Heart left ventricle (tissue), 16 donors: Measurements from ENCODE around the gene APP. TPM values are rescaled to one million over a fixed set of nuclear protein-coding genes. Genes with fewer than 3 reads are reported as not detected.
A peak's percentile ranks its signal among the peaks of the same experiment; 100 is the strongest.

Source experiments
- ATAC-seq, 4 donors: fragments of 200-7000 bp; cut with Tn5 transposase; one replicate each; pipeline ENCODE4 v1.9.1; 2020 to 2022; ENCODE audit warnings: moderate library complexity in 4 of 4, mild to moderate bottlenecking in 3 of 4, moderate number of reproducible peaks in 1 of 4
- DNase-seq, 5 donors: peaks; one replicate each; pipeline ENCODE4 v3.0.0-alpha.2; 2020
- H3K27ac ChIP-seq, 12 donors: fragments of 200-600 bp; sonication (generic) in 4 of 12; one replicate each; pipeline versions ENCODE4 v1.5.0 to v1.8.0; 2016 to 2022; ENCODE audit warnings: mild to moderate bottlenecking in 2 of 12
- H3K27me3 ChIP-seq, 9 donors: fragments of 200-600 bp; sonication (generic) in 2 of 9; one replicate each; pipeline versions ENCODE4 v1.5.1 to v1.8.0; 2016 to 2022; ENCODE audit warnings: mild to moderate bottlenecking in 3 of 9
- H3K36me3 ChIP-seq, 9 donors: fragments of 200-600 bp; sonication (generic) in 2 of 9; one replicate each; pipeline versions ENCODE4 v1.5.0 to v1.8.0; 2018 to 2022; ENCODE audit warnings: mild to moderate bottlenecking in 2 of 9
- H3K4me1 ChIP-seq, 12 donors: fragments of 200-600 bp; sonication (generic) in 4 of 12; one replicate each; pipeline versions ENCODE4 v1.5.0 to v1.8.0; 2016 to 2022; ENCODE audit warnings: mild to moderate bottlenecking in 3 of 12
- H3K4me3 ChIP-seq, 12 donors: fragments of 200-600 bp; sonication (generic) in 4 of 12; one replicate each; pipeline versions ENCODE4 v1.5.0 to v1.8.0; 2017 to 2022; ENCODE audit warnings: mild to moderate bottlenecking in 9 of 12, moderate library complexity in 4 of 12
- H3K9me3 ChIP-seq, 12 donors: fragments of 200-600 bp; sonication (generic) in 4 of 12; one replicate each; pipeline versions ENCODE4 v1.5.0 to v1.8.0; 2016 to 2022; ENCODE audit warnings: mild to moderate bottlenecking in 1 of 12
- POLR2A ChIP-seq, 2 donors: fragments of 450-650 bp; IDR thresholded peaks; one replicate each; pipeline ENCODE4 v1.6.1; 2017; ENCODE audit warnings: antibody characterized with exemption in 2 of 2, mild to moderate bottlenecking in 2 of 2, moderate library complexity in 2 of 2
- WGBS, 4 donors: extraction: QIAGEN DNeasy Blood & Tissue Kit in 2 of 4; methylation state at CpG; one replicate each; pipeline versions ENCODE4 v1.1.5 to v1.1.7; 2013 to 2018; 5-methylcytosine and 5-hydroxymethylcytosine counted together
- intact Hi-C, 10 donors: fragments of 100-400 bp; cut with DNase I; formaldehyde crosslinking; loops; one replicate each; pipeline versions ENCODE4 v1.11.1 to v1.14.2; 2022
- polyA plus RNA-seq, 2 donors: library from polyadenylated mRNA; stranded (reverse); fragments of 200-250 nt; gene quantifications; one replicate each; pipeline ENCODE4 v1.2.3, GENCODE V29; 2013
- total RNA-seq, 9 donors: library from RNA; depleted of rRNA in 2 of 9; stranded (reverse); fragments of >200 nt in 2 of 9; fragmentation: NEBNext Ultra II Directional in 3 of 9; extraction: Animal tissue kit (Norgen Biotek cat#: 25700) in 3 of 9; gene quantifications; one replicate each; pipeline versions ENCODE4 v1.1.0 to v1.2.4, GENCODE V29; 2016 to 2023
- TF ChIP-seq, protein P1 (sequence below), 12 donors: fragments of 200-600 bp; sonication (generic) in 4 of 12; IDR thresholded peaks; one replicate each; pipeline versions ENCODE4 v1.5.0 to v1.8.0; 2018 to 2022; ENCODE audit warnings: antibody characterized with exemption in 12 of 12, mild to moderate bottlenecking in 5 of 12
- donor health status: ischemic (EF 13 %, LVEDD 7.1; RV severe dilation, severe dysfunction).
- donor health status: healthy with polysubstance abuse.
- donor health status: DM: no; HTN: yes; CAD: no.
- donor health status: DM: no; HTN: no; CAD: no.
- donor health status: ischemic (EF 25% LVEDD 6.9; RV normal size, moderate dysfunction).
- donor health status: ischemic (EF 25% LVEDD 5.7; RV mildly dilated, moderate dysfunction).
- donor health status: healthy.
- donor health status: DM: yes; HTN: yes; CAD: no.
- donor health status: ischemic (EF 35%, LVEDD 5.7; RV mildly dilated, moderate dysfunction).
- donor health status: nonischemic (EF 11% LVEDD 7.7; RV severe dilation, severe dysfunction).
- donor health status: DM: yes; HTN: yes; CAD: no.
- donor health status: PGD.
- donor health status: ischemic (EF 29% LVEDD 5.4; RV normal size, mild dysfunction).
- donor health status: nonischemic (EF 23%, LVEDD 6.1; RV moderate dilation, normal function).

The APP gene
- total and polyA plus RNA-seq, 11 donors: 103 to 467 (median 373) TPM

GRCh38 chr21:26060335-26061115, 110.0 kb downstream of the APP start:
- peaks cover 0 to 41% (median 12%) of the 10 kb centered on the region in 12 donors for H3K4me1 ChIP-seq
- H3K27me3 ChIP-seq: no peaks in the 10 kb centered on the region
- no peak for DNase-seq
- ATAC-seq: peak in 3 of 4 donors; percentile 23 to 31 (median 29)
- 58 to 63% (median 61%) methylated on average over 7 of the region's 7 CpGs for WGBS, 4 donors
- intact Hi-C loops: loop anchor here in 2 of 10 donors (5.0 to 10.0 kb wide), 2 partner anchors 104 to 107 kb away; no protein-coding TSS in a partner anchor
- H3K36me3 ChIP-seq: no peaks in the 10 kb centered on the region
- no peaks in the 10 kb centered on the region for H3K9me3 ChIP-seq
- no peak overlapping the region for H3K4me3 ChIP-seq
- TF ChIP-seq POLR2A (IDR thresholded peaks at IDR 0.05): no peak
- TF ChIP-seq, protein P1, sequence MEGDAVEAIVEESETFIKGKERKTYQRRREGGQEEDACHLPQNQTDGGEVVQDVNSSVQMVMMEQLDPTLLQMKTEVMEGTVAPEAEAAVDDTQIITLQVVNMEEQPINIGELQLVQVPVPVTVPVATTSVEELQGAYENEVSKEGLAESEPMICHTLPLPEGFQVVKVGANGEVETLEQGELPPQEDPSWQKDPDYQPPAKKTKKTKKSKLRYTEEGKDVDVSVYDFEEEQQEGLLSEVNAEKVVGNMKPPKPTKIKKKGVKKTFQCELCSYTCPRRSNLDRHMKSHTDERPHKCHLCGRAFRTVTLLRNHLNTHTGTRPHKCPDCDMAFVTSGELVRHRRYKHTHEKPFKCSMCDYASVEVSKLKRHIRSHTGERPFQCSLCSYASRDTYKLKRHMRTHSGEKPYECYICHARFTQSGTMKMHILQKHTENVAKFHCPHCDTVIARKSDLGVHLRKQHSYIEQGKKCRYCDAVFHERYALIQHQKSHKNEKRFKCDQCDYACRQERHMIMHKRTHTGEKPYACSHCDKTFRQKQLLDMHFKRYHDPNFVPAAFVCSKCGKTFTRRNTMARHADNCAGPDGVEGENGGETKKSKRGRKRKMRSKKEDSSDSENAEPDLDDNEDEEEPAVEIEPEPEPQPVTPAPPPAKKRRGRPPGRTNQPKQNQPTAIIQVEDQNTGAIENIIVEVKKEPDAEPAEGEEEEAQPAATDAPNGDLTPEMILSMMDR (IDR thresholded peaks at IDR 0.05): no peak
- peak overlapping the region in 11 of 12 donors; percentile 6 to 54 (median 34) for H3K27ac ChIP-seq

- 93 to 95% (median 94%) methylated on average over 6 of the region's 6 CpGs for WGBS, 4 donors
- TF ChIP-seq POLR2A (IDR thresholded peaks at IDR 0.05): no peak
- TF ChIP-seq, protein P1 (IDR thresholded peaks at IDR 0.05): no peak
- no peaks in the 10 kb centered on the region for H3K27me3 ChIP-seq
- H3K4me1 ChIP-seq: peaks cover 0 to 41% (median 15%) of the 10 kb centered on the region in 12 donors
- ATAC-seq (no peak), DNase-seq (no peak)
- H3K27ac ChIP-seq: no peak overlapping the region
- intact Hi-C loops: no loop called here
- no peaks in the 10 kb centered on the region for H3K9me3 ChIP-seq
- H3K4me3 ChIP-seq: no peak overlapping the region
- peaks cover 0 to 5% (median 0%) of the 10 kb centered on the region in 9 donors for H3K36me3 ChIP-seq
These were observed 112.9 kb downstream of the APP start for GRCh38 chr21:26057477-26058170.

DNA sequence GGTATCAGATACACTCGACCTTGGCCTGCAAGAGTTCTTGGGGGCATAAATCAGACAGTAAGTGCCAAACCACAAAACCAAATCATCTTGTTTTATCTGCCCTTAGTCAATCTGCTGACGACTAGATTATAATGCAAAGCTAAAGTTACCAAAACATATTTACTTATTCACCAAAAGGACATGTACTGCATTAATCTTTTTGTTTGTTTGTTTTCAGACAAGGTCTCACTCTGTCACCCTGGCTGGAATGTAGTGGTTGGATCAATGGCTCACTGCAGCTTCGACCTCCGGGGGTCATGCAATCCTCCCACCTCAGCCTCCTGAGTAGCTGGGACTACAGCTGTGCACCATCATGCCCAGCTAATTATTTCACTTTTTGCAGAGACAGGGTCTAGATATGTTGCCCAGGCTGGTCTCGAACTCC, 114.7 kb downstream of the APP start:
- no peak for DNase-seq
- intact Hi-C loops: no loop called here
- TF ChIP-seq, protein P1 (IDR thresholded peaks at IDR 0.05): no peak
- TF ChIP-seq POLR2A (IDR thresholded peaks at IDR 0.05): no peak

DNA sequence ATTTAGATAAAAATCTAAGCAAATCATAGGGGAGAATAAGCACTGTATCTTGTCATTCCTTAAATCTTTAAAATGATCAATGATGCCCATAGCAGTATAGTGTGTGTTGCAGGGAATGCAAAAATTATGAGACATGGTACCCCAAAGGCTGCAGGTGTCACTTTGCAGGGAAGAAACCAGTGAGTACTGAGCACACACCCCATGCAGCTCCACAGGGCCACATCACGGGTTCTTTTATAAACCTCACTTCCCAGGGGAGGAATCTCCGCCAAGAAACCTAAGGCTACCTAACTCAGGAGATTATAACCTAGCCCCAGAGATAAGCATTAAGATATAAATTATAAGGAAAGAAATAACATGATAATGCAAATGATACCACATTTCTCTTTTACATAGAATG, 115.6 kb downstream of the APP start:
- Histone ChIP-seq H3K27ac (no peak overlapping the region), H3K9me3 (no peaks in the 10 kb centered on the region), H3K36me3 (peaks cover 0 to 31% (median 10%) of the 10 kb centered on the region in 9 donors), H3K4me1 (peaks cover 0 to 26% (median 7%) of the 10 kb centered on the region in 12 donors), H3K27me3 (no peaks in the 10 kb centered on the region), H3K4me3 (no peak overlapping the region)
- ATAC-seq: no peak
- intact Hi-C loops: no loop called here
- 23 to 52% (median 23%) methylated on average over 2 of the region's 2 CpGs for WGBS, 4 donors
- TF ChIP-seq, protein P1 (IDR thresholded peaks at IDR 0.05): no peak
- no peak for TF ChIP-seq POLR2A (IDR thresholded peaks at IDR 0.05)
- DNase-seq: no peak

More for the DNA sequence above, 114.7 kb downstream of the APP start:
- H3K27me3 ChIP-seq: no peaks in the 10 kb centered on the region
- H3K4me1 ChIP-seq: peaks cover 0 to 35% (median 12%) of the 10 kb centered on the region in 12 donors
- no peak overlapping the region for H3K4me3 ChIP-seq
- 76 to 88% (median 82%) methylated on average over 5 of the region's 5 CpGs for WGBS, 4 donors
- H3K36me3 ChIP-seq: peaks cover 0 to 23% (median 2%) of the 10 kb centered on the region in 9 donors
- no peaks in the 10 kb centered on the region for H3K9me3 ChIP-seq
- H3K27ac ChIP-seq: no peak overlapping the region
- no peak for ATAC-seq
